ENCODE measurements around the gene C10orf62.
"Not testable (repeated sequence)": the region's sequence is repeated elsewhere in the genome, so short reads cannot be mapped to it uniquely, and the experiment has no call there.

C10orf62 gene

DNA sequence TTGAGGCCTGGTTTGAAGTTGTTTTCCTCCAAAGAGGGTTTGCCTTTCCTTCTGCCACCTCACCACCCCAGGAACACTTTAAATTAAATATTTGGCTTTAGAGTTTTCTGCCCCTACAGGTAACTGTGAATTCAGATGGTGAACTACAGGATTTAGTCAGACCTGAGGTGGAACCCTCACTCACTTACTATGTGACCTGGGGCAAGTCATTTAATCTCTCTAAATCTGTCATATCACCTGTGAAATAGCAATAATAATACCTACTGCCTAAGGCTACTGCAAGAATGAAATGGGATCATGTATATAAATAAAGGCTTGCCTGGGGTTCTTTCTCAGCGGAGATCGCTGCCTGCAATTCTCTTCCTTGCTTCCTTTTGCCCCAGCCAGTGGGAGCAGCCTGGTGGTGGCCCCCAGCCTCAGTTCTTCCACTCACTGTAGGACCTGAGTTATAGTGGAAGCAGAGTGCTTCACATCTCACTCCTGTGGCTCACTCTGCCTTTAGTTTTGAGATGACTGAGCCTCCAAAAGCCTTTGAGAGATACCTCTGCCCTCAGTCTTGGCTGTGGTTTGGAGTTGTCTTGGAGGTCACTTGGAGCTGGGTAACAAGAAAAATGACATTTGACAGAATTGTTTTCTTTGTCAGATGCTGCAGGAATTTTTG, 23.1 kb upstream of the C10orf62 start:
- no peak for DNase-seq

DNA sequence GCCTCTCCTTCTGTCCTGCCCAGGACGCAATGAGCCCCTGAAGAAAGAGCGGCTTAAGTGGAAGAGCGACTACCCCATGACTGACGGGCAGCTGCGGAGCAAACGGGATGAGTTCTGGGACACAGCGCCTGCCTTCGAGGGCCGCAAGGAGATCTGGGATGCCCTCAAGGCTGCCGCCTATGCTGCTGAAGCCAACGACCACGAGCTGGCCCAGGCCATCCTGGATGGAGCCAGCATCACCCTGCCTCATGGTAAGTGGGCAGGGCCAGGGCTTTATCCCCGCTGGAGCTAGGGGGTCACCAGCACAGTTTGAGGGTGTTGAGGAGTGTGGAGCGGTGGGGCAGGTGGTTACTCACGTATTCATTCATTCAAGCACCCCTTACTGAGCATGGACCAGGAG, 21.6 kb upstream of the C10orf62 start:
- DNase-seq: no peak

DNA sequence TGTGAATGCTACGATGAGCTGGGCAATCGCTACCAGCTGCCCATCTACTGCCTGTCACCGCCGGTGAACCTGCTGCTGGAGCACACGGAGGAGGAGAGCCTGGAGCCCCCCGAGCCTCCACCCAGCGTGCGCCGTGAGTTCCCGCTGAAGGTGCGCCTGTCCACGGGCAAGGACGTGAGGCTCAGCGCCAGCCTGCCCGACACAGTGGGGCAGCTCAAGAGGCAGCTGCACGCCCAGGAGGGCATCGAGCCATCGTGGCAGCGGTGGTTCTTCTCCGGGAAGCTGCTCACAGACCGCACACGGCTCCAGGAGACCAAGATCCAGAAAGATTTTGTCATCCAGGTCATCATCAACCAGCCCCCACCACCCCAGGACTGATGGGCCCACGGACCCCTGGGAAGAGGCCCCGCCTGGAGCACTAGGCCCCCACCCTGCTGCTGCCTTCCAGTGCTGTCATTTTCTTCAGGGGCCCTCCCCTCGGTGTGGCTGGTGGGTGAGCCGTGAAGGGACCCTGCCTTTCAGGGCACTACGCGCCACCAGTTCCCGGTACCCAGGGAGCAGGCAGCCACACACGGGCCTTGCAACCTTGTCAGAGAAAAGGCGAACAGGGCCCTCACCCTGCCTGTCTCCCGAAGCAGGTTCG, 19.3 kb upstream of the C10orf62 start:
- DNase-seq: no peak

DNA sequence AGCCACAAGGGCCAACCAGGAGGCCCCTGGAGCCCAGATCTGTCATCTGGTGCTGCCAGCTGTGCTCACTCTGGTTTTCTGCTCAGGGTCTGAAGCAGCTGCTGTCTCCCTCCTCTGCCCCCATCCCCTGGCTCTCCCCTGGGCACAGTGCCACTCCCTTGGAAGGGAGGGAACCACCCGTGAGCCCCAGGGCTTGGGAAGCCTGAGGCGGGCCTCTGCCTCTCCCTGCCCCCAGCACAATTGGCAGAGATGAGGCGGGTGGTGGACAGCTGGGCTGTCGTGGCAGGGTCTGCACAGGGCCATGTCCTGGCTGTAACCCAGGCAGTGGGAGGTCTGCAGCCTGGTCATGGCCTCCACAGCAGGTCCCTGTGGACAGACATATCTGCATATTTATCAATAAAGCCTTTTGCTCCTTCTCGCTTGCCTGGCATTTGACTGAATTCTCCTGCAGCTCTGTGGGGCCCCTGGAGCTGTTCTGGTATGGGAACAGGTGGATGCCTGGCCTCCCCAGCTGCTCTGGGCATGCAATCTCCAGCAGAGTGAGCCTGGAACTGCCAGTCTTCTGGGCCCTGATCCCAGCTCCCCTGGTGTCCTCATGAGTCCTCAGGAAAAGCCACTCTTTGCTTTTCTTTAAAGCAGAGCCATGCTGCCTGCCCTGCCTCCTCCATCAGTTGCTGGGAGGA, 18.6 kb upstream of the C10orf62 start:
- peak; percentile 22 to 77 for DNase-seq

DNA sequence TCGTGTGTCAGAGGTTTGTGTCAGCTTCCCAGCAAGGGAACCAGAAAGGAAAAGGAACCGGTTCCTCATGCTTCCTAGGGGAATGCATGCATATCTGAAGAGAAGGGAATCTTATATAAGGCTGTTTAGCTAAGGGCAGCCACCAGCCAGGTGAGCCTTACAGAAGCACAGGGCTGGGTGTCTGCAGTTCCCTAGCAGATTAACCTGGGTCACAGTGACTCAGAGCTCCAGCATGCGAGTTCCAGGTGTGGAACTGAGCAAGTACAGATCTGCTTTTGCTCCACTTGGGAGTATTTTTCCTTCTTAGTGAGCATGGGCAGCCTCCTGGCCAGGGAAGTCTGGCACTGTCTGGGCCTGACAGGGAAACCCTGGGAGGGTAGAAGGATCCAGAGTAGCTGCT, 17.9 kb upstream of the C10orf62 start:
- DNase-seq: peak in 1 of 2 experiments; percentile 48

DNA sequence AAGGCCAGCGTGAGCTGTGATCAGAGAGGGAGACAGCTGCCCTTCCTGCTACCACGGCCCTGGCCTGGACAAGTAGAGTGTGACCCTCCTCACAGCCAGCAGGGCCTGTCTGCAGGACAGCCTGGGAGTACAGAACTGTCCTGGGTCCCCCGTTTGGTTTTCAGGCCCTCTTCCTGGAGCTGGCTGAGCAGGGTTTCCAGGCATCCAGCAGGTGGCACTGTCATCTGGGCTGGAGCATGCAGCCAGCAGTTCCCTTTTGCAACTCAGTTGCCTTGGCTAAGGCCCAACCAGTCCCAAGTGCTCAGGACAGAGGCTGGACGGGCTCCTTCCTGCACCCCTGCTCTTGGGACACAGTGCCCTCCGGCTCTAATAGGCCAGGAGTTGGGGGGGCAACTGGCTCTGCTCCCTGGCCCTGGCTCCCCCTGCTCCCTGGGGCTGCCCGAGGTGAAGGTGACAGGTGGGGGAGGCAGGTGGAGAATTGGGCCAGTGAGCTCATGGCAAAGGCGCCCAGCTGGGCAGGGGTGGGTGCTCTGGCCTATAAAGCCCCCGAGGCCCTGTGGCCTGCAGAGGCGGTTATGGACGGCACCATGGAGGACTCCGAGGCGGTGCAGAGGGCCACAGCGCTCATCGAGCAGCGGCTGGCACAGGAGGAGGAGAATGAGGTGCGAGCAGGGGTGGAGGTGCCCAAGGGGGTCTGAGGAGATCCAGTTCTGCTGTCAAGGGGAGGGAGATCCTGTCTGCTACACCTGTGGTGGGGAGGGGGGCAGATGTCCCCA, 17.1 kb upstream of the C10orf62 start, which contains the start of gene ANKRD2:
Gene ANKRD2, plus strand, starts transcription at position 566 of the 776 bp plus-strand sequence. Its CDS starts 10 bp downstream, at position 576.
- DNase-seq: peak in 1 of 2 experiments; percentile 48

DNA sequence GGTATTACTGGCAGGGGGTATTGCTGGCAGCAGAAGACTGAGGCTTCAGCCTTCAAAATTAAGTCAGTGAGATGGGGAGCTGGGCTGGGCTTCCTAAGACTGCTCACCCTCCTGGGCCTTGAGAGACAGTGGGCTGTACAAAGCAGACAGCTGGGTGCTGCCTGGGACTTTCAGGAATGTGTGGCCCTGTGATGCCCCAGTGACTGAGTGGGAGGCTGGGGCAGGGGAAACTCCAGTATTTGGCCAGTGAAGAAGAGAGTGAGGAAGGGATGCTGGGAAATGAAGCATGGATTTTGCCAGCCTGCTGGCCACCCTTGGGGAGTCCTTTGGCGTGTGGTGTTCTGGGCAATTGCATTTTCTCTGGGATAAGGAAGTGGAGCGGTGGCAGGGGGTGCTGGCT, 16.5 kb upstream of the C10orf62 start:
- DNase-seq: no peak

DNA sequence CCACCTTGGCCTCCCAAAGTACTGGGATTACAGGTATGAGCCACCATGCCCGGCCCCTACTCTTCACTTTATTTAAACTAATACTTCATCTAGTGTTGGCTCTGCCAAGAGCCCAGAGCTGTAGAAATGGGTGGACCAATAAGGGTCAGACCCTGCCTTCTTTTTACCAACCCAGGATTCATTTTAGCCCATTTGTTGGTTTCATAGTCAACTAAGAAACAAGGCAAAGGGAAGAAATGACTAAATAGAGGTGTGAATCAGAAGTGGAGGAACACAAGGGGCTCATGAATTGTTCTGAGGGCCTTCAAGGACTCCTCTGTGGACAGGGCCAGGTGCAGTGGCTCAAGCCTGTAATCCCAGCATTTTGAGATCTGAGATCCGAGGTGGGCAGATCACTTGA, 15.8 kb upstream of the C10orf62 start:
- DNase-seq: no peak

DNA sequence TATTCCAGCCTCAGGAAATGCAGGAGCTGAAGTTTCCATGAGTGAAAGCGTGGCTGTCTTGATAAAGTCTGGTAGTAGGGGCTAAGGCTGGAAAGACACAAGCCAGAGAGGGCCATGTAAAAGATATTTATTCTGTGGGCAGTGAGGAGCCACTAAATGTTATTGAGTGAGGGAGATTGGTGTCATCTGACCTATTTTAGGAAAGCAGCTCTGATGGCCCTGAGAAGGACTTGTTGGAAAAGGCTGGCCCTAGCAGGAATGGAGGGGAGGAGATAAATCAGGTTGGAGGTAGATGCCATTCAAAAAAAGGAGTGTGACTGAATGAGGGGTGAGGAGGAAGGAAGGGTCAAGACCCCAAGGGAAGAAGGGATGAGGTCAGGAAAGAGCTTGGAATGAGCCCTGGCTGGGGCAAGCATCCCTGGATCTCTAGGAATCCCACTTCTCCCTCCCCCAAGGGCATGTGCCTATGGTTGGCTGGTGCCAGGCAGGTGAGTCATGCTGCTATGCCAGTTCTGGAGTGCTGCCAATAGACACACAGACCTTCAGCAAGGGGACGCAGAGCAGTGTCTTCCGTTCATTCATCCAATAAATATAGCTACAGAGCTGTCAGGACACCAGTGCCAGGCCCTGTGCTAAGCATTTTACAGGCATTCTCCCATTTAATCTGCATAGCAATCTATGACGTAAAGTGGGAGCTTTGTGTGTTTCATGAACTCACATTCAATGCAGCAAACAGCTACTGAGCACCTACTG, 15.0 kb upstream of the C10orf62 start:
- DNase-seq: peak; percentile 31 to 69

DNA sequence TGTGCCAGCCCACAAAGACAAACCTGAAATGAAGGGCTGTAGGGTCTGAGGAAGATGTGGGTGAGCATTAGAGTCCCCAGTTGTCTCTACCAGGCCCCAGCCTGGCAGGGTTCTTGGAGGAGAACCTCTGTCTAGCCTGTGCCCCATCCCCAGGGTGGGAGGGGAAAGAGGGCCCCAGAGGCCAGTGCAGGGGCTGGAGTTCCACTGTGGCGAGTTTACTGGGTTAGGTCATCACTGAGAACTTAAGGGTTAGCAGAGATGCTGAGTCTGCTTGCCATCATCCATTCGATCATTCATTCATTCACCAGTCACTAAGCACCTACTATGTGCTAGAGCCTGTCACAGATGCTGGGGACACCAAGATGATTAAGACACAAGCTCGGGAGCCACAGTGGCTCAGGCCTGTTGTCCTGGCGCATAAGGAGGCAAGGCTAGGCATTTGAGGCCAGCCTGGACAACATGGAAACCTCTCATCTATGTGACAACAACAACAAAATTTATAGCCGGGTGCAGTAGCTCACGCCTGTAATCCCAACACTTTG, 14.3 kb upstream of the C10orf62 start:
- DNase-seq: no peak

DNA sequence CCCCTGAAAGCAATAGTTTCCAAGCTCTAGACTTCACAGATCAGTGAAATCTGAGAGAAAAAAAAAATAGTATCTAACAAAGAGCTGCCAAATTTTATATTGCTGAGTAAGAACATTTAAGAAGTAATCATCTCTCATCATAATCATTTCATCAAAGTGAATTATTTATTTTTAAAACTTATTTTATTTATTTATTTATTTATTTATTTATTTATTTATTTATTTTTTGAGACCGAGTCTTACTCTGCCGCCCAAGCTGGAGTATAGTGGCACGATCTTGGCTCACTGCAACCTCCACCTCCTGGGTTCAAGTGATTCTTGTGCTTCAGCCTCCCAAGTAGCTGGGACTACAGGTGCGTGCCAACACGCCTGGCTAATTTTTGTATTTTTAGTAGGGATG, 13.0 kb upstream of the C10orf62 start:
- DNase-seq: not testable (repeated sequence)

DNA sequence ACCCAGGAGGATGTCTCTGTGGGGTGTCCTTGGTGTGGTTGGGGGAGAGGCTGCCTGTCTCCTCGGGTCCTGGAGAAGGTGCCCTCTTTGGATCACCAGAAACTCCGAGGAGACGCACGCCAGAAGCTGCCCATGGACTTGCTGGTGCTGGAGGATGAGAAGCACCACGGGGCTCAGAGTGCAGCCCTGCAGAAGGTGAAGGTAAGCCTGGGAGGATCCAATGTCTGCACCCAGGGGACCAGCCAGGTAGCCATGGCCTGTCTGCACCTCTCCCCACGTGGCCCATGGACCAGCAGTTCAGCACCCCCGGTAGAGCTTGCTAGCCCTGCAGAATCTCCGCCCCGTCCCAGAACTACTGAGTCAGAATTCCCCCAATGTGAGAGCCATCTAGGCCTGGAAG, 11.8 kb upstream of the C10orf62 start:
- DNase-seq: no peak

DNA sequence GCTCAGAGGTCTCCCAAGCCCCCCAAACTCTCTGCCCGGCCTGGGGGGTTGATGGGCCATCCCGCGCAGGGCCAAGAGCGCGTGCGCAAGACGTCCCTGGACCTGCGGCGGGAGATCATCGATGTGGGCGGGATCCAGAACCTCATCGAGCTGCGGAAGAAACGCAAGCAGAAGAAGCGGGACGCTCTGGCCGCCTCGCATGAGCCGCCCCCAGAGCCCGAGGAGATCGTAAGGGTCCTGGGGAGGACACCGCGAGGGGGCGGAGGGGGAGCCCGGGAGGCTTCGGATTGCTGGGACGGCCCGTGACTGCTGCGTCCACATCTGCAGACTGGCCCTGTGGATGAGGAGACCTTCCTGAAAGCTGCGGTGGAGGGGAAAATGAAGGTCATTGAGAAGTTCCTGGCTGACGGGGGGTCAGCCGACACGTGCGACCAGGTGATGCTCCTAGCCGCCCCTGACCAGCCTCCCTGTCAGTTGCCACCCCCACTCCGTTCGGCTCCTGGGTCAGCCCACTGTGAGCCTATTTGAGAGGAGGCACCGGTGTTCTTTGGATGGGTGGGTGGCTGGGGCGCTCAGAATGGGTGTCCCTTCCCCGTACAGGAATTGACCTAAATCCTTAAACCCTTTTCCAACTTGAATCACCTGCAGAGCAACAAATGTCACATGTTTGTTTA, 11.2 kb upstream of the C10orf62 start:
- no peak for DNase-seq

DNA sequence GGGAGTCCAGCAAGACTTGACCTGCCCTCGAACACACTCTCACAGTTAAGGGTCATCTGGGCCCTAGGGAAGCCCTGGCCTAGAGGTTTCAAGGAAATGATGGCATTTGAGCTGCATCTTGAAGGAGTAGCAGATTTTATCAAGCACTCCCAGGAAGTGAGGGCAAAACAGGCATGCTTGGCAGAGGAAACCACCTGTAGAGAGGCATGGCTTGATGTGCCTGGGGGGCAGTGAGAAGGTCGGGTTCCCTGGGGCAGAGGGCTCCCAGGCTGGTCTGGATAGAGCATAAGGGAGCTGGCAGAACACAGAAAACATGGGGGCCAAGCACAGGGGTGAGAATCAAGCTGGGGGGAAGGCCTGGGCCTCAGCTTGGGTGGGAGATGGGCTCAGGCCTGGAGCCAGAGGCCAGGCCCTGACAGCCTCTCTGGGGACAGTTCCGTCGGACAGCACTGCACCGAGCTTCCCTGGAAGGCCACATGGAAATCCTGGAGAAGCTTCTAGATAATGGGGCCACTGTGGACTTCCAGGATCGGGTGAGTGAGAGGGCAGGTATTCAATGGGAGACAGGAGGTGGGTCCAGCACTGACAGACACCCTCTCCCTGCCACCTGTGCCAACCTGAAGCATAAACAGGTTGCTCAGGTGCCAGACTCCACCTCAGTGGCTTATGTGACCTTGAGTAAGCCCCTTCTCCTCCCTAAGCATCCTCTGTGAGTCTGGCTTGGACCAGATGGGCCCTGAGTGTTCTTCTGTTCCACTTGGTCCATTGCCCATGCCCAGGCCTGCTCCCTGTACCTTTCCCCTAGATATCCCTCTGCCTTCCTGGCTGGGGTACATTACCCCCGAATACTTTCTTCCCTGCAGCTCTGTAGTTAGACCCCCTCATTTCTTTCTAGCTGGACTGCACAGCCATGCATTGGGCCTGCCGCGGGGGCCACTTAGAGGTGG, 8.8 kb upstream of the C10orf62 start:
- DNase-seq: no peak

DNA sequence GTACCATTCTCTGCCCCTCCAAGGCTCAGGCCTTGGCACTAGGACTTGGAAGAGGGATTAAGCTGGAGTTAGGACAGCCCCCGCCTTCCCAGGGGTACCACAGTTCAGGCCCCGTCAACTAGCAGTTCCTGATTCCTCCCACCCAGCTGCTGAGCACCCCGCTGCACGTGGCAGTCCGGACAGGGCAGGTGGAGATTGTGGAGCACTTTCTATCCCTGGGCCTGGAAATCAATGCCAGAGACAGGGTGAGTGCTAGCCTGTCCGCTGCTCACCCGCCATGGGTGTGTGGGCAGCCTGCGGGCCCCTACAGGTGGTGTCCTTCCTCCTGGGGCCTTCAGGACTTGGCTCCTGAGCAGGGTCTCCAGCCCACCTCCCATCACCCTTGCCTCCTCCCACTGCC, 7.4 kb upstream of the C10orf62 start:
- no peak for DNase-seq

DNA sequence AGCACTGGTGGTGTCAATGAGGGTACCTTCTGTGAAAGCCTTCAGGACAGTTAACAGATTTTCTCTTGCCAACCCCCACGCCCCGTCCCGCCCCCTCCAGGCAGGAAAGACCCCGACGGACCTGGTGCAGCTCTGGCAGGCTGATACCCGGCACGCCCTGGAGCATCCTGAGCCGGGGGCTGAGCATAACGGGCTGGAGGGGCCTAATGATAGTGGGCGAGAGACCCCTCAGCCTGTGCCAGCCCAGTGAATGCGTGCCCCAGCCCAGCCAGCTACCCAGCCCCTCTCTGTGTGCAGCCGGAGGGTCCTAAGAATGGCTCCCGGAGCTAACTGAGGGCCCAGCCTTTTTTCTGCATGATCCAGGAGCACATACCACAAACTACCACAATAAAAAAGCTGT, 6.0 kb upstream of the C10orf62 start:
- DNase-seq: no peak

DNA sequence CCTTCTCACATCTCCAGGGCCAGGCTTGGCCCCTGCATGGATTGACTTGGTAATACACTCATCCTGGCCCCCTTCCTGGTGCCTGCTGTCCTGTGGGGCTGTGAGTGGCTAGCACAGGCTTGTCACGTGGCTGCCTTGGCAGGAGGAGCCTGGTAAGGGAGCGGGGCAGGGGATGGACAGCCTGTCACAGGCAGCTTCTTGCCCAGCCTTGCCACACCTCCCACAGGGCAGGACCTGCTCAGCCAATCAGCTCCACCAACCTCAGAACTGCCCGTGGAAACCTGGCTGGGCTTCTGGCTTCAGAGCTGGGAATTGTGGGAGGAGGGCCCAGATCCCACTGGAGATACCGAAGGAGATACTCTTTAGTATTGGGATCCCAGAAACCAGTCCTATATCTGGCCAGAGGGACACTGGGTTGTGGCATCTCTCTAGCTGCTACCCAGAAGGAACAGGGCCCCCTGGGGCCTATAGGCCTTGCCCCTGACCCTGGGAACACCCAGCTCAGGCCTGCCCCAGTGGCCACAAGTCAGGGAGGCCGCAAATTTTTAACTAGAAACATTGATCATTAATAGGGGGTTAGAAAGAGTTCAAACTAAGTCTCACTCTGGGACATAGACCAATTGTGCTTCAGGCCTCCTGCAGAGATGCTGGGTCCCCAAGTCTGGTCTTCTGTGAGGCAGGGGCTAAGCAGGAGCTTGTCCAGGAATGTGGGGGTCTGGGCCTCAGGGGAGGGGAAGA, 5.3 kb upstream of the C10orf62 start, which contains the start of gene HOGA1:
Gene HOGA1, plus strand, starts transcription at position 330 of the 738 bp plus-strand sequence. Its CDS starts 315 bp downstream, at position 645.
- DNase-seq: peak; percentile 100

DNA sequence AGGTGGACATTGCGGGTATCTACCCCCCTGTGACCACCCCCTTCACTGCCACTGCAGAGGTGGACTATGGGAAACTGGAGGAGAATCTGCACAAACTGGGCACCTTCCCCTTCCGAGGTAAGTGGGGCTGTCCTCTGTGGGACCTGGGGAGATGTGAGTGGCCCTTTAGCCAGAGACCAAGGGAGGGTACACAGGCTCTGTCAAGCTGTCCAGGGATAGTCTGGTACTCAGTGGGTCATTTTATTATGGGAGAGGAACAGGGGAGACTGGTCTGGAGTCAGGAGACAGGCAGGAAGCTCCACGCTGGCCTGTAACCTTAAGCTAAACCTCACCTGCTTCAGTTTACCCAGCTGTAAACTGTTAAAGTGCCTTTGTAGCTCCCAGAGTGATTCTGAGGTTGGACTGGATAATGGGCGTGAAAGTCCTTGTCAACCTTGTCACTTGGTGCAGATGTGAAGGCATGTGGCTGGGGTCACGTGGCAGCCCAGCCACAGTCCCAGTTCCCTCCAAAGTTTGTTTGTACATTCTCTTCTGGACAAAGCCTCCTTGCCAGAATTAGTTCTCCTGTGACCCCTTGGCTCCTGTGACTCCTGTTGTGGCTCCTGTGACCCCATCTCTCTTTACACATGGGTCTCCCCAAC, 4.6 kb upstream of the C10orf62 start:
- no peak for DNase-seq

DNA sequence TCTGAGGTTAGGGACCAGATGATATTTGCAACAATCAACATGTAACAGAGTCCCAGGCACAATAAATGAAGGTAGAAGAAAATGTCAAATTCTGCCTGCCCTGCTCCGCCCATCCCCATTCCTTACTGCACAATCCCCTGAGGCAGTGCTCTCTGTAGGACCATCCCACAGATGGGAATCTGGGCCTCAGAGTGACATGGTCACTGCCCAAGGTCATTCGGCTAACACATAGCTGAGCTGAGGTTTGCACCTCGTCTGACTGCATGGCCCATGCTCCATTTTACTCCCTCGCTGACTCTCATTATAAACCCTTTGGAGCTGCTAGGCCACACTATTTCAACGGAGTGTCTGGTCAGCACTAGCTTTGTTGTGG, 4.1 kb upstream of the C10orf62 start:
- no peak for DNase-seq

Measured in cerebellar nuclear complex (tissue), 1 donor.